Loucy (cell line): ENCODE data around the gene S100A6.
A peak's percentile ranks its signal among the peaks of the same experiment; 100 is the strongest.

Source experiments
- H2AFZ ChIP-seq: fragments of 200-600 bp; sonication (generic); 2 replicates; pipeline ENCODE4 v1.6.0; 2016; ENCODE audit warnings: antibody characterized with exemption, mild to moderate bottlenecking, low read length, moderate library complexity
- H3F3A ChIP-seq: fragments of 200-600 bp; 2 replicates; pipeline ENCODE4 v1.6.0; 2016; ENCODE audit warnings: antibody characterized with exemption, low read depth, mild to moderate bottlenecking
- H3K27me3 ChIP-seq: fragments of 200-600 bp; sonication (generic); 2 replicates; pipeline ENCODE4 v1.6.1; 2014; ENCODE audit warnings: low read length, mild to moderate bottlenecking; ENCODE audit not compliant: insufficient read depth, poor library complexity, severe bottlenecking
- H3K36me3 ChIP-seq: fragments of 200-600 bp; sonication (generic); 2 replicates; pipeline ENCODE4 v1.6.1; 2016; ENCODE audit warnings: low read length; ENCODE audit not compliant: insufficient read depth
- H3K4me1 ChIP-seq: fragments of 200-600 bp; sonication (generic); 2 replicates; pipeline ENCODE4 v1.5.1; 2014; ENCODE audit warnings: low read length, mild to moderate bottlenecking; ENCODE audit not compliant: insufficient read depth, poor library complexity, severe bottlenecking
- H3K4me2 ChIP-seq: fragments of 200-600 bp; sonication (generic); 2 replicates; pipeline ENCODE4 v1.6.0; 2014; ENCODE audit warnings: antibody characterized with exemption, low read length, low read depth, mild to moderate bottlenecking; ENCODE audit not compliant: poor library complexity, severe bottlenecking
- H3K4me3 ChIP-seq: fragments of 200-600 bp; sonication (generic); 2 replicates; pipeline ENCODE4 v1.5.1; 2014; ENCODE audit warnings: low read length, mild to moderate bottlenecking, mixed read lengths; ENCODE audit not compliant: poor library complexity, severe bottlenecking
- H3K79me2 ChIP-seq: fragments of 200-600 bp; sonication (generic); 2 replicates; pipeline ENCODE4 v1.6.1; 2014; ENCODE audit warnings: low read length; ENCODE audit not compliant: insufficient read depth
- H3K9ac ChIP-seq: fragments of 200-600 bp; sonication (generic); 2 replicates; pipeline ENCODE4 v1.6.0; 2014; ENCODE audit warnings: mild to moderate bottlenecking, low read depth, low read length, moderate library complexity; ENCODE audit not compliant: poor library complexity, severe bottlenecking
- H3K9me2 ChIP-seq: fragments of 200-600 bp; sonication (generic); replicated peaks from 2 replicates; pipeline ENCODE4 v1.6.1; 2016; ENCODE audit warnings: low read depth, low read length, mixed read lengths
- H3K9me3 ChIP-seq: fragments of 200-600 bp; sonication (generic); 2 replicates; pipeline ENCODE4 v1.6.1; 2014; ENCODE audit warnings: mild to moderate bottlenecking, antibody characterized with exemption, low read length, low read depth; ENCODE audit not compliant: insufficient read depth
- H4K20me1 ChIP-seq: fragments of 200-600 bp; sonication (generic); 2 replicates; pipeline ENCODE4 v1.6.0; 2014; ENCODE audit warnings: antibody characterized with exemption, low read length, mild to moderate bottlenecking; ENCODE audit not compliant: insufficient read depth, poor library complexity, severe bottlenecking
- CTCF ChIP-seq: fragments of 200-600 bp; sonication (generic); conservative IDR thresholded peaks from 2 replicates; pipeline ENCODE4 v1.5.1; 2014; ENCODE audit warnings: mild to moderate bottlenecking, antibody characterized with exemption, low read length
- EZH2phosphoT487 ChIP-seq: fragments of 200-600 bp; IDR thresholded peaks from 2 replicates; pipeline ENCODE4 v1.6.1; 2018; ENCODE audit warnings: antibody characterized with exemption, mild to moderate bottlenecking, moderate library complexity, borderline replicate concordance

S100A6 gene

DNA sequence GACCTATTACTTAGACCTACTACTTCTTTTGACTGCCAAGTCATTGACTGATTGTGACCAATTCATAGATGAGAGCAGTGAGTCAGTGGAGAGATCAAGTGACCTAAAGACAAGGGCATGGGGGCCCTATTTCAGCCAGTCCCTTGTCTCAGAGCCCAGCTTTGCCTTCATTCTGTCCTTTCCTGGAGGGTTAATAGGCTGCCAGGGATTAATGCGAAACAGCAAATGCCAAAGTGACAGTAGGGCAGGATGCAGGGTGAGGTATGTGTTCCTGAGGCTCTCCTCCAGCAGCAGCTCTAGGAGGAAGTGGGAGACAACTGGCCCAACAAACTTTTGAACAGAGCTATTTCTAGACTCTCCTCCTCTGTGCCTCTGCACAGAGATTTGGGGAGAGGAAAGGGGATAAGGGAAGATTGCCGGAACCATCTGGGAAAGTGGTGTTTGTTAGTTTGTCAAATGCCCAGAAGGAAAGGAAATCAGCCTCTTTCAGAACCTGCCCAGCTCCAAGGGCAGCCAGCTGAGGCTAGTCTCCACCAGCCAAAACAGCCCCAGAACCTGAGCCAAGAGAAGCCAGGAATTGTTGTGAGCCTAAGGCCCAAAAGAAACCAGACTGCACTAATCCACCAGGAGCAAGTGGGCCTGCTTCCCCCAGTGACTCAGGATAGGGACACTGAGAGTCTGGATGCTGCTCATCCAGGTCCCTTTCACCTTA is 18.2 kb upstream of the S100A6 start:
- Histone ChIP-seq H3K9me3 (no peaks in the 10 kb centered on the region), H3F3A (no peaks in the 10 kb centered on the region), H3K36me3 (no peaks in the 10 kb centered on the region), H3K27me3 (no peaks in the 10 kb centered on the region), H3K9me2 (no peaks in the 10 kb centered on the region), H3K79me2 (no peaks in the 10 kb centered on the region), H3K4me1 (peaks cover 27% of the 10 kb centered on the region), H3K9ac (peak overlapping the region; percentile 35), H4K20me1 (no peaks in the 10 kb centered on the region), H3K4me3 (no peak overlapping the region), H3K4me2 (no peak overlapping the region), H2AFZ (no peak overlapping the region)
- no peak for TF ChIP-seq EZH2phosphoT487
- TF ChIP-seq CTCF, result no peak

DNA sequence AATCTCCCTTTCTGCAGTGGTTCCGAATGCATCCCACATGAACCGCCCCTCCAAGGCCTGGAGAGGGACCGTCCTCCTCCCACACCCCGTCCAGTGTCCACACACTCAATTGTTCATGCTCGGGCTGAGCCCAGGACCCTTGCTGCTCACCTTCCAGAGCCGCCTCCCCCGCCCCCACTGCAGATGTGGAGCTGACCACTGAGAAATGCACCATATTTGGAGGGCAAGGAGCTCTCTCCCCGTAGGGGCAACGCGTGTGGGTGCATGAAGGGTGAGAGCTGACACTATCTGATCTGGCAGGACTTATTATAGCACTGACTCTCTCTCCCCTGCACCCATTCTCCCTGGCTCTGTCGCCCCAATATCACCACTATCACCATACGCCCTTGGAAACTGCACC is 17.3 kb upstream of the S100A6 start:
- Histone ChIP-seq H3K4me1 (peaks cover 34% of the 10 kb centered on the region), H3K79me2 (no peaks in the 10 kb centered on the region), H3K9me3 (no peaks in the 10 kb centered on the region), H3K9ac (no peak overlapping the region), H4K20me1 (no peaks in the 10 kb centered on the region), H3K27me3 (no peaks in the 10 kb centered on the region), H3K4me2 (no peak overlapping the region), H3F3A (no peaks in the 10 kb centered on the region), H3K36me3 (no peaks in the 10 kb centered on the region), H2AFZ (no peak overlapping the region), H3K4me3 (no peak overlapping the region), H3K9me2 (no peaks in the 10 kb centered on the region)
- TF ChIP-seq EZH2phosphoT487 (no peak), CTCF (no peak)

DNA sequence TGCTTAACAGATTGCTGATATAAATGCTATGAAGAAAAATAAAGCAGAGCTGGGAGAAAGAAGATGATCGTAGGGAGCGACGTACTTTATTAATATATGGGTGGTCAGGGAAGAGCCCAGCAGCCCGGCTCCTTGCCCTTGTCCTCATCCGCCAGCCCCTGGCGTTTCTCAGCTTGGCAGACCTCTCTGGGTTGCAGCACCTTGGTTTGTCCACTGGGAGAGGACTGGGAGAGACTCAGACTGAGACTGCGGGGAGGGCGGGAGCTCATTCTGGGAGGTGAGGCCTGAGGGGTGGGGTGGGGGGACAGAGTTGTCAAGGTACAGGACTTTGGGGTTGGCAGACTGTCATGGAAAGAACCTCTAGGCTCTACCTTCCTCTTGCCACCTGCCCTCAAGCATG is 16.5 kb upstream of the S100A6 start:
- H3K9me3 ChIP-seq, result no peaks in the 10 kb centered on the region
- H3K79me2 ChIP-seq, result no peaks in the 10 kb centered on the region
- no peak overlapping the region for H2AFZ ChIP-seq
- H3K4me1 ChIP-seq, result peaks cover 41% of the 10 kb centered on the region
- H3K9ac ChIP-seq, result no peak overlapping the region
- H4K20me1 ChIP-seq, result no peaks in the 10 kb centered on the region
- H3K27me3 ChIP-seq, result no peaks in the 10 kb centered on the region
- H3K4me2 ChIP-seq, result no peak overlapping the region
- H3F3A ChIP-seq, result no peaks in the 10 kb centered on the region
- no peak overlapping the region for H3K4me3 ChIP-seq
- no peaks in the 10 kb centered on the region for H3K36me3 ChIP-seq
- H3K9me2 ChIP-seq, result no peaks in the 10 kb centered on the region
- TF ChIP-seq EZH2phosphoT487, result no peak
- TF ChIP-seq CTCF, result no peak; the same call in none of the 2 replicates
